Mammary epithelial cell (primary cell): ENCODE measurements around the gene ZBTB16.

Experiments used
- CTCF ChIP-seq, 2 donors: IDR thresholded peaks in 1 of 2; conservative IDR thresholded peaks in 1 of 2; 2 replicates each; pipeline ENCODE4 v1.5.1; 2011 to 2012; ENCODE audit warnings: inconsistent platforms in 2 of 2, low read length in 2 of 2, mild to moderate bottlenecking in 2 of 2, control low read depth in 1 of 2, low read depth in 1 of 2; ENCODE audit not compliant: insufficient read depth in 1 of 2; ENCODE audit errors: extremely low read depth in 1 of 2
- EZH2 ChIP-seq: IDR thresholded peaks from 2 replicates; pipeline ENCODE4 v1.6.1; 2012; ENCODE audit warnings: low read length, inconsistent platforms, borderline replicate concordance

GRCh38 chr11:114166362-114166761, 106.9 kb downstream of the ZBTB16 start:
- TF ChIP-seq EZH2 = no peak
- TF ChIP-seq CTCF (conservative IDR thresholded peaks at IDR 0.05 in 1 of 2, IDR thresholded peaks at IDR 0.05 in 1 of 2; ENCODE audit: extremely low read depth in 1 of 2, insufficient read depth in 1 of 2, low read depth in 1 of 2, low read length in 2 of 2) = no peak
